ENCODE results near the gene ZFP62. TPM values are rescaled to one million over a fixed set of nuclear protein-coding genes. Genes with fewer than 3 reads are reported as not detected.

The ZFP62 gene
- total and polyA plus RNA-seq, 2 of the 4 experiments (the other 2 are of a cell fraction) = 8.2 to 20.3 TPM

- Histone ChIP-seq H2BK5ac (ENCODE audit: low read depth, low read length, poor library complexity, severe bottlenecking) (no peak overlapping the region), H3K27ac (ENCODE audit: insufficient read depth, low read length) (no peak overlapping the region), H3K4ac (ENCODE audit: low read depth, low read length) (no peak overlapping the region), H3K27me3 (ENCODE audit: control insufficient read depth, insufficient read depth, low read length) (no peaks in the 10 kb centered on the region), H3K14ac (replicated peaks; ENCODE audit: low read depth, low read length) (no peak overlapping the region), H3K9me3 (ENCODE audit: control insufficient read depth, insufficient read depth, low read length) (no peaks in the 10 kb centered on the region), H2AK9ac (replicated peaks; ENCODE audit: low read depth, low read length, poor library complexity) (peak overlapping the region; percentile 51), H3K36me3 (ENCODE audit: control insufficient read depth, insufficient read depth, low read length) (peaks cover 18% of the 10 kb centered on the region), H2BK120ac (ENCODE audit: low read depth, low read length) (no peak overlapping the region), H2AK5ac (ENCODE audit: low read depth, low read length) (no peak overlapping the region), H2AFZ (replicated peaks; ENCODE audit: low read length, poor library complexity) (no peak overlapping the region), H3K4me1 (ENCODE audit: control insufficient read depth, insufficient read depth, low read length) (peaks cover 9% of the 10 kb centered on the region), H3K23ac (ENCODE audit: low read depth, low read length) (no peak overlapping the region), H4K20me1 (ENCODE audit: insufficient read depth, low read length) (no peaks in the 10 kb centered on the region), H2BK15ac (ENCODE audit: low read depth, low read length) (no peak overlapping the region), H4K5ac (ENCODE audit: low read depth, low read length) (no peak overlapping the region), H2BK20ac (ENCODE audit: low read depth, low read length) (no peak overlapping the region), H3K4me2 (ENCODE audit: low read depth, low read length) (peak overlapping the region; percentile 93; the same call in 1 of the 2 replicates), H3K9ac (ENCODE audit: low read depth, low read length) (no peak overlapping the region; the same call in 1 of the 2 replicates), H3K18ac (ENCODE audit: low read depth, low read length) (no peak overlapping the region), H3K79me1 (ENCODE audit: low read depth in 1 of 2, low read length in 2 of 2) (peaks cover 18 to 28% of the 10 kb centered on the region in 2 experiments), H3K56ac (ENCODE audit: extremely low read depth, insufficient read depth, low read length) (no peak overlapping the region), H3K4me3 (ENCODE audit: insufficient read depth, low read depth, low read length) (no peak overlapping the region), H4K8ac (ENCODE audit: low read depth in 2 of 2, low read length in 2 of 2) (no peak overlapping the region; a peak in 1 of 4 replicates), H3K9me1 (ENCODE audit: insufficient read depth, low read length) (peaks cover 8% of the 10 kb centered on the region; the same call in 1 of the 2 replicates), H4K91ac (ENCODE audit: insufficient read depth, low read depth, low read length) (no peak overlapping the region)
- WGBS, 2 experiments (ENCODE audit: extremely low coverage in 2 of 2, insufficient read length in 1 of 2) = 100% methylated on average over 1 of the region's 2 CpGs; no CpG with 5 or more reads in 1 of the 2 experiments
- CTCF ChIA-PET = no interaction called here
- DNase-seq = no peak
- ATAC-seq (ENCODE audit: low read depth) = no peak
- dilution Hi-C loops (cut with HindIII; ENCODE audit: low sequenced_read_pairs, unreplicated experiment) = no loop called here
- in situ Hi-C loops (cut with MboI; ENCODE audit: low sequenced_read_pairs) = no loop called here
- POLR2A ChIA-PET (ENCODE audit: unreplicated experiment) = no interaction called here
- intact Hi-C loops (cut with micrococcal nuclease) = no loop called here
- TF ChIP-seq MXI1 (IDR thresholded peaks at IDR 0.05; ENCODE audit: borderline replicate concordance, low read depth, low read length) (no peak), BHLHE40 (IDR thresholded peaks at IDR 0.05; ENCODE audit: low read depth, low read length) (no peak), RFX5 (IDR thresholded peaks at IDR 0.05; ENCODE audit: low read depth, low read length) (no peak), CHD1 (IDR thresholded peaks at IDR 0.05; ENCODE audit: low read depth, low read length) (no peak), POLR2A (IDR thresholded peaks at IDR 0.05; ENCODE audit: low read depth, low read length) (no peak), NFE2L2 (IDR thresholded peaks at IDR 0.05; ENCODE audit: low read depth, low read length) (no peak), USF2 (IDR thresholded peaks at IDR 0.05; ENCODE audit: low read depth, low read length) (no peak), FOS (IDR thresholded peaks at IDR 0.05; ENCODE audit: low read depth, low read length) (no peak), CEBPB (IDR thresholded peaks at IDR 0.05; ENCODE audit: low read depth, low read length) (no peak), RAD21 (IDR thresholded peaks at IDR 0.05; ENCODE audit: low read length) (no peak), MAFK (IDR thresholded peaks at IDR 0.05; ENCODE audit: low read depth, low read length) (no peak), SMC3 (IDR thresholded peaks at IDR 0.05; ENCODE audit: low read depth, low read length) (no peak), RCOR1 (IDR thresholded peaks at IDR 0.05; ENCODE audit: insufficient replicate concordance, low read length) (no peak), CTCF (conservative IDR thresholded peaks at IDR 0.05; ENCODE audit: low read depth, low read length) (no peak), ELK1 (IDR thresholded peaks at IDR 0.05; ENCODE audit: borderline replicate concordance, low read depth, low read length) (no peak), MAZ (IDR thresholded peaks at IDR 0.05; ENCODE audit: borderline replicate concordance, low read depth, low read length) (no peak)
- no TSS peak for BruUV-seq (replicated peaks)
These were observed 28.4 kb downstream of the ZFP62 start for GRCh38 chr5:180832638-180833068.

All from IMR-90 (cell line).